ENCODE measurements around the gene TRIM66.
"Not testable (repeated sequence)": the region's sequence is repeated elsewhere in the genome, so short reads cannot be mapped to it uniquely, and the experiment has no call there.

The TRIM66 gene

GRCh38 chr11:8681837-8682302, 595 bp downstream of the TRIM66 start:
- in situ Hi-C loops (cut with MboI; ENCODE audit: low sequenced_read_pairs, unreplicated experiment) = no loop called here
- no peak for DNase-seq (ENCODE audit: low spot score)
- no peak for TF ChIP-seq CTCF (IDR thresholded peaks at IDR 0.05; ENCODE audit: borderline replicate concordance, control extremely low read depth, extremely low read depth, insufficient read depth, missing control alignments)

GRCh38 chr11:8679006-8679405, 3.5 kb downstream of the TRIM66 start:
- in situ Hi-C loops (cut with MboI; ENCODE audit: low sequenced_read_pairs, unreplicated experiment) = no loop called here
- TF ChIP-seq CTCF (IDR thresholded peaks at IDR 0.05; ENCODE audit: borderline replicate concordance, control extremely low read depth, extremely low read depth, insufficient read depth, missing control alignments) = no peak
- no peak for DNase-seq (ENCODE audit: low spot score)

GRCh38 chr11:8676458-8676857, 6.0 kb downstream of the TRIM66 start:
- in situ Hi-C loops (cut with MboI; ENCODE audit: low sequenced_read_pairs, unreplicated experiment) = no loop called here

GRCh38 chr11:8674859-8675258, 7.6 kb downstream of the TRIM66 start:
- no peak for TF ChIP-seq CTCF (IDR thresholded peaks at IDR 0.05; ENCODE audit: borderline replicate concordance, control extremely low read depth, extremely low read depth, insufficient read depth, missing control alignments)
- in situ Hi-C loops (cut with MboI; ENCODE audit: low sequenced_read_pairs, unreplicated experiment) = no loop called here
- no peak for DNase-seq (ENCODE audit: low spot score)

More at GRCh38 chr11:8676458-8676857, 6.0 kb downstream of the TRIM66 start:
- no peak for TF ChIP-seq CTCF (IDR thresholded peaks at IDR 0.05; ENCODE audit: borderline replicate concordance, control extremely low read depth, extremely low read depth, insufficient read depth, missing control alignments)
- DNase-seq (ENCODE audit: low spot score) = no peak

- TF ChIP-seq CTCF (IDR thresholded peaks at IDR 0.05; ENCODE audit: borderline replicate concordance, control extremely low read depth, extremely low read depth, insufficient read depth, missing control alignments) = no peak
- in situ Hi-C loops (cut with MboI; ENCODE audit: low sequenced_read_pairs, unreplicated experiment) = no loop called here
- DNase-seq (ENCODE audit: low spot score) = no peak
Observed at GRCh38 chr11:8672346-8672745, 10.1 kb downstream of the TRIM66 start.

- in situ Hi-C loops (cut with MboI; ENCODE audit: low sequenced_read_pairs, unreplicated experiment) = no loop called here
- TF ChIP-seq CTCF (IDR thresholded peaks at IDR 0.05; ENCODE audit: borderline replicate concordance, control extremely low read depth, extremely low read depth, insufficient read depth, missing control alignments) = no peak
- DNase-seq (ENCODE audit: low spot score) = no peak
Observed at GRCh38 chr11:8671651-8672062, 10.8 kb downstream of the TRIM66 start.

- no peak for TF ChIP-seq CTCF (IDR thresholded peaks at IDR 0.05; ENCODE audit: borderline replicate concordance, control extremely low read depth, extremely low read depth, insufficient read depth, missing control alignments)
- in situ Hi-C loops (cut with MboI; ENCODE audit: low sequenced_read_pairs, unreplicated experiment) = no loop called here
- no peak for DNase-seq (ENCODE audit: low spot score)
Observed at GRCh38 chr11:8671193-8671612, 11.3 kb downstream of the TRIM66 start.

GRCh38 chr11:8670081-8670480, 12.4 kb downstream of the TRIM66 start:
- DNase-seq (ENCODE audit: low spot score); in situ Hi-C loops (cut with MboI; ENCODE audit: low sequenced_read_pairs, unreplicated experiment): not testable (repeated sequence)
